Lower leg skin (tissue), 4 donors: ENCODE results near the gene PAQR4. TPM values are rescaled to one million over a fixed set of nuclear protein-coding genes. Genes with fewer than 3 reads are reported as not detected.

Source experiments
- DNase-seq, 2 donors: peaks; one replicate each; pipeline ENCODE4 v3.0.0-alpha.2; 2019; ENCODE audit warnings: low spot score in 2 of 2
- H3K4me3 ChIP-seq: fragments of 200-600 bp; sonication (generic); 2 replicates; pipeline ENCODE4 v1.5.1; 2017; ENCODE audit warnings: mild to moderate bottlenecking, low read depth; ENCODE audit not compliant: poor library complexity, severe bottlenecking
- CTCF ChIP-seq, 3 donors: fragments of 450-650 bp; IDR thresholded peaks; one replicate each; pipeline ENCODE4 v1.5.1; 2016; ENCODE audit warnings: antibody characterized with exemption in 3 of 3, mild to moderate bottlenecking in 3 of 3, moderate library complexity in 2 of 3
- POLR2A ChIP-seq, 2 donors: fragments of 450-650 bp; IDR thresholded peaks; one replicate each; pipeline ENCODE4 v1.6.1; 2016 to 2017; ENCODE audit warnings: antibody characterized with exemption in 2 of 2, mild to moderate bottlenecking in 1 of 2, moderate library complexity in 1 of 2
- WGBS, 2 donors: methylation state at CpG; one replicate each; pipeline ENCODE4 v1.1.5; 2018; 5-methylcytosine and 5-hydroxymethylcytosine counted together
- intact Hi-C: fragments of 100-400 bp; cut with DNase I; formaldehyde crosslinking; loops from one replicate; pipeline ENCODE4 v1.15.0; 2023; ENCODE audit warnings: low total_unique reads
- total RNA-seq, 4 donors: library from RNA; depleted of rRNA; stranded (reverse); fragments of >200 nt; gene quantifications; one replicate each; pipeline ENCODE4 v1.1.0, GENCODE V29; 2016

Gene PAQR4
- total RNA-seq, 4 donors from 2014 or later: 6.2 to 17.9 (median 10.6) TPM

GRCh38 chr16:2950353-2950724, 18.8 kb upstream of the PAQR4 start:
- WGBS, 2 donors: 88 to 93% methylated on average over 10 to 13 of the region's 13 CpGs
- H3K4me3 ChIP-seq: no peak overlapping the region
- DNase-seq: no peak
- intact Hi-C loops: no loop called here
- TF ChIP-seq CTCF (IDR thresholded peaks at IDR 0.05): no peak
- TF ChIP-seq POLR2A (IDR thresholded peaks at IDR 0.05): no peak

- TF ChIP-seq POLR2A (IDR thresholded peaks at IDR 0.05) (no peak), CTCF (IDR thresholded peaks at IDR 0.05) (no peak)
- DNase-seq: no peak
These were observed 18.4 kb upstream of the PAQR4 start for GRCh38 chr16:2950773-2951172.

GRCh38 chr16:2952679-2953078, 16.5 kb upstream of the PAQR4 start:
- no peak overlapping the region for H3K4me3 ChIP-seq
- intact Hi-C loops: no loop called here
- WGBS, 2 donors: 28 to 38% methylated on average over 9 to 11 of the region's 11 CpGs
- DNase-seq: no peak
- TF ChIP-seq POLR2A (IDR thresholded peaks at IDR 0.05) (no peak), CTCF (IDR thresholded peaks at IDR 0.05) (no peak)

More at GRCh38 chr16:2950773-2951172, 18.4 kb upstream of the PAQR4 start:
- WGBS, 2 donors: 82 to 84% methylated on average over 14 to 16 of the region's 16 CpGs
- intact Hi-C loops: no loop called here
- H3K4me3 ChIP-seq: no peak overlapping the region

GRCh38 chr16:2953706-2954627, 15.2 kb upstream of the PAQR4 start:
- DNase-seq: no peak
- intact Hi-C loops: no loop called here
- TF ChIP-seq POLR2A (IDR thresholded peaks at IDR 0.05) (no peak), CTCF (IDR thresholded peaks at IDR 0.05) (no peak)
- WGBS, 2 donors: 62 to 66% methylated on average over 30 of the region's 31 CpGs
- no peak overlapping the region for H3K4me3 ChIP-seq

GRCh38 chr16:2954656-2955381, 14.3 kb upstream of the PAQR4 start:
- WGBS, 2 donors: 29 to 48% methylated on average over 10 to 18 of the region's 26 CpGs
- DNase-seq: no peak
- TF ChIP-seq CTCF (IDR thresholded peaks at IDR 0.05) (no peak), POLR2A (IDR thresholded peaks at IDR 0.05) (no peak)
- H3K4me3 ChIP-seq: no peak overlapping the region
- intact Hi-C loops: no loop called here
